Gastrocnemius medialis (tissue), 4 donors: ENCODE measurements around the gene CADPS. TPM values are rescaled to one million over a fixed set of nuclear protein-coding genes. Genes with fewer than 3 reads are reported as not detected.

Experiments used
- ATAC-seq, 2 donors: fragments of 150-250 bp; one replicate each; pipeline ENCODE4 v1.9.1; 2016
- DNase-seq, 2 donors: peaks; one replicate each; pipeline ENCODE4 v3.0.0-alpha.2; 2019
- H3K27ac ChIP-seq, 4 donors: fragments of 200-600 bp; sonication (generic); 1 replicate in 1 of 4; 2 replicates in 3 of 4; pipeline ENCODE4 v1.5.1; 2016 to 2018; ENCODE audit warnings: mild to moderate bottlenecking in 2 of 4, moderate library complexity in 1 of 4
- H3K27me3 ChIP-seq, 3 donors: fragments of 200-600 bp; sonication (generic) in 2 of 3; 1 replicate in 1 of 3; 2 replicates in 2 of 3; pipeline versions ENCODE4 v1.5.1 to v1.6.0; 2016 to 2019; ENCODE audit warnings: mild to moderate bottlenecking in 1 of 3, moderate library complexity in 1 of 3
- H3K36me3 ChIP-seq, 2 donors: fragments of 200-600 bp; sonication (generic) in 1 of 2; one replicate each; pipeline ENCODE4 v1.5.1; 2017 to 2018
- H3K4me1 ChIP-seq, 2 donors: fragments of 200-600 bp; sonication (generic) in 1 of 2; one replicate each; pipeline ENCODE4 v1.5.1; 2016 to 2017; ENCODE audit warnings: mild to moderate bottlenecking in 2 of 2
- H3K4me3 ChIP-seq, 4 donors: fragments of 200-600 bp; sonication (generic) in 3 of 4; 1 replicate in 1 of 4; 2 replicates in 3 of 4; pipeline ENCODE4 v1.5.1; 2016 to 2019; ENCODE audit warnings: mild to moderate bottlenecking in 2 of 4
- H3K9me3 ChIP-seq, 3 donors: fragments of 200-600 bp; sonication (generic) in 2 of 3; 1 replicate in 1 of 3; 2 replicates in 2 of 3; pipeline ENCODE4 v1.5.1; 2016 to 2019
- CTCF ChIP-seq, 5 experiments: fragments of 450-650 bp in 3 of 5; fragments of 200-600 bp in 2 of 5; sonication (generic) in 2 of 5; IDR thresholded peaks in 4 of 5; conservative IDR thresholded peaks in 1 of 5; 1 replicate in 4 of 5; 2 replicates in 1 of 5; pipeline ENCODE4 v1.5.1; 2016 to 2019; ENCODE audit warnings: antibody characterized with exemption in 5 of 5, mild to moderate bottlenecking in 3 of 5, moderate library complexity in 3 of 5
- POLR2A ChIP-seq, 2 donors: fragments of 450-650 bp; IDR thresholded peaks; one replicate each; pipeline ENCODE4 v1.6.1; 2017; ENCODE audit warnings: antibody characterized with exemption in 2 of 2, mild to moderate bottlenecking in 2 of 2, moderate library complexity in 2 of 2
- in situ Hi-C, 4 donors: fragments of 200-750 bp; cut with MboI; loops; one replicate each; pipeline versions ENCODE4 v1.15.0 to v1.8.0; 2017; ENCODE audit warnings: low sequenced_read_pairs in 4 of 4
- intact Hi-C: fragments of 100-400 bp; cut with DNase I; formaldehyde crosslinking; loops from one replicate; pipeline ENCODE4 v1.15.1; 2023; ENCODE audit warnings: low total_unique reads
- total RNA-seq, 4 donors: library from RNA; depleted of rRNA; stranded (reverse); fragments of >200 nt; gene quantifications; one replicate each; pipeline versions ENCODE4 v1.1.0 to v1.2.3, GENCODE V29; 2016

The CADPS gene
- total RNA-seq, 4 donors from 2014 or later = 2.1 TPM; not detected in 3

- DNase-seq (peak in 1 of 2 donors; percentile 36), ATAC-seq (peak in 1 of 2 donors; percentile 47)
- Histone ChIP-seq H3K27ac (no peak overlapping the region), H3K9me3 (no peaks in the 10 kb centered on the region), H3K4me1 (no peaks in the 10 kb centered on the region), H3K27me3 (no peaks in the 10 kb centered on the region), H3K4me3 (no peak overlapping the region), H3K36me3 (no peaks in the 10 kb centered on the region)
- intact Hi-C loops = no loop called here
- in situ Hi-C loops = no loop called here
- TF ChIP-seq POLR2A (IDR thresholded peaks at IDR 0.05) (no peak), CTCF (IDR thresholded peaks at IDR 0.05 in 4 of 5, conservative IDR thresholded peaks at IDR 0.05 in 1 of 5) (peak in 3 of 5 experiments; percentile 14 to 31 (median 21))
Measured at GRCh38 chr3:62665627-62666437, 209.4 kb downstream of the CADPS start.

GRCh38 chr3:62662677-62663076 is 212.5 kb downstream of the CADPS start:
- no peak overlapping the region for H3K4me3 ChIP-seq
- H3K4me1 ChIP-seq = no peaks in the 10 kb centered on the region
- in situ Hi-C loops (no loop called here), intact Hi-C loops (no loop called here)
- TF ChIP-seq CTCF (IDR thresholded peaks at IDR 0.05 in 4 of 5, conservative IDR thresholded peaks at IDR 0.05 in 1 of 5) = no peak
- TF ChIP-seq POLR2A (IDR thresholded peaks at IDR 0.05) = no peak
- DNase-seq = no peak
- H3K27ac ChIP-seq = no peak overlapping the region
- no peaks in the 10 kb centered on the region for H3K36me3 ChIP-seq
- no peak for ATAC-seq
- H3K9me3 ChIP-seq = no peaks in the 10 kb centered on the region
- no peaks in the 10 kb centered on the region for H3K27me3 ChIP-seq

- Histone ChIP-seq H3K27me3 (no peaks in the 10 kb centered on the region), H3K4me1 (no peaks in the 10 kb centered on the region), H3K27ac (no peak overlapping the region), H3K9me3 (no peaks in the 10 kb centered on the region), H3K36me3 (no peaks in the 10 kb centered on the region), H3K4me3 (no peak overlapping the region)
- in situ Hi-C loops (no loop called here), intact Hi-C loops (no loop called here)
- DNase-seq (no peak), ATAC-seq (no peak)
- no peak for TF ChIP-seq CTCF (IDR thresholded peaks at IDR 0.05 in 4 of 5, conservative IDR thresholded peaks at IDR 0.05 in 1 of 5)
Measured at GRCh38 chr3:62659660-62660059, 215.6 kb downstream of the CADPS start.

GRCh38 chr3:62655691-62656063 is 219.5 kb downstream of the CADPS start:
- intact Hi-C loops = no loop called here
- H3K27me3 ChIP-seq = no peaks in the 10 kb centered on the region
- no peak for TF ChIP-seq POLR2A (IDR thresholded peaks at IDR 0.05)
- no peak for TF ChIP-seq CTCF (IDR thresholded peaks at IDR 0.05 in 4 of 5, conservative IDR thresholded peaks at IDR 0.05 in 1 of 5)
- no peaks in the 10 kb centered on the region for H3K36me3 ChIP-seq
- ATAC-seq = no peak
- in situ Hi-C loops = no loop called here
- no peaks in the 10 kb centered on the region for H3K4me1 ChIP-seq
- no peak overlapping the region for H3K4me3 ChIP-seq
- DNase-seq = no peak
- no peaks in the 10 kb centered on the region for H3K9me3 ChIP-seq
- no peak overlapping the region for H3K27ac ChIP-seq
